Hepatocyte (in vitro differentiated cells): ENCODE measurements around the gene GRK4. TPM values are rescaled to one million over a fixed set of nuclear protein-coding genes. Genes with fewer than 3 reads are reported as not detected.

Source experiments
- DNase-seq: peaks from one replicate; pipeline ENCODE4 v3.0.0-alpha.2; 2016; ENCODE audit warnings: low spot score
- H2AFZ ChIP-seq: fragments of 200-600 bp; sonication (generic); 2 replicates; pipeline ENCODE4 v1.6.0; 2016; ENCODE audit warnings: antibody characterized with exemption, mild to moderate bottlenecking
- H3K27ac ChIP-seq: fragments of 200-600 bp; sonication (generic); 2 replicates; pipeline ENCODE4 v1.5.1; 2016; ENCODE audit warnings: mild to moderate bottlenecking
- H3K27me3 ChIP-seq: fragments of 200-600 bp; sonication (generic); 2 replicates; pipeline ENCODE4 v1.6.1; 2016
- H3K36me3 ChIP-seq: fragments of 200-600 bp; sonication (generic); replicated peaks from 2 replicates; pipeline ENCODE4 v1.5.1; 2016; ENCODE audit warnings: low read depth; ENCODE audit not compliant: insufficient read depth
- H3K4me1 ChIP-seq: fragments of 200-600 bp; sonication (generic); 2 replicates; pipeline ENCODE4 v1.5.1; 2016; ENCODE audit warnings: mild to moderate bottlenecking, moderate library complexity; ENCODE audit not compliant: insufficient read depth
- H3K4me2 ChIP-seq: fragments of 200-600 bp; sonication (generic); 2 replicates; pipeline ENCODE4 v1.6.0; 2016
- H3K4me3 ChIP-seq: fragments of 200-600 bp; sonication (generic); 2 replicates; pipeline ENCODE4 v1.5.1; 2016; ENCODE audit warnings: mild to moderate bottlenecking
- H3K79me2 ChIP-seq: fragments of 200-600 bp; sonication (generic); 2 replicates; pipeline ENCODE4 v1.6.0; 2017; ENCODE audit warnings: mild to moderate bottlenecking
- H3K9me2 ChIP-seq: fragments of 200-600 bp; sonication (generic); replicated peaks from 2 replicates; pipeline ENCODE4 v1.6.0; 2017; ENCODE audit warnings: mild to moderate bottlenecking; ENCODE audit not compliant: insufficient read depth
- H3K9me3 ChIP-seq: fragments of 200-600 bp; sonication (generic); 2 replicates; pipeline ENCODE4 v1.5.1; 2016; ENCODE audit warnings: low read depth, mild to moderate bottlenecking
- H4K20me1 ChIP-seq: fragments of 200-600 bp; sonication (generic); 2 replicates; pipeline ENCODE4 v1.6.0; 2016; ENCODE audit warnings: mild to moderate bottlenecking; ENCODE audit not compliant: insufficient read depth, poor library complexity, severe bottlenecking
- CTCF ChIP-seq: fragments of 200-600 bp; sonication (generic); IDR thresholded peaks from 2 replicates; pipeline ENCODE4 v1.5.1; 2016; ENCODE audit warnings: antibody characterized with exemption, mild to moderate bottlenecking; ENCODE audit not compliant: poor library complexity
- EZH2 ChIP-seq: fragments of 200-600 bp; sonication (generic); IDR thresholded peaks from 2 replicates; pipeline ENCODE4 v1.6.1; 2016; ENCODE audit warnings: antibody characterized with exemption, mild to moderate bottlenecking, borderline replicate concordance
- EZH2phosphoT487 ChIP-seq: fragments of 200-600 bp; sonication (generic); IDR thresholded peaks from one replicate; pipeline ENCODE4 v1.6.1; 2018; ENCODE audit warnings: antibody characterized with exemption, mild to moderate bottlenecking, low read depth, moderate library complexity; ENCODE audit not compliant: unreplicated experiment, severe bottlenecking
- WGBS: methylation state at CpG from one replicate; pipeline ENCODE4 v1.1.6; 2016; ENCODE audit warnings: low lambda C conversion rate; ENCODE audit errors: missing lambda C conversion rate; 5-methylcytosine and 5-hydroxymethylcytosine counted together
- polyA plus RNA-seq: library from polyadenylated mRNA; unstranded; fragments of >200 nt; fragmentation: Nextera tagmentation; extraction: Ambion mirVana; gene quantifications from 2 replicates; pipeline ENCODE4 v1.2.1, GENCODE V29; 2016
- total RNA-seq: library from RNA; depleted of rRNA; stranded (reverse); fragments of >200 nt; gene quantifications from 2 replicates; pipeline ENCODE4 v1.2.3, GENCODE V29; 2014

Gene GRK4
- total and polyA plus RNA-seq, 2 experiments from 2014 or later = 4.9 to 6.1 TPM

GRCh38 chr4:3037957-3038461 is 74.6 kb downstream of the GRK4 start:
- Histone ChIP-seq H3K4me3 (no peak overlapping the region), H3K27me3 (no peaks in the 10 kb centered on the region), H3K27ac (no peak overlapping the region), H3K9me3 (no peaks in the 10 kb centered on the region), H3K4me1 (no peaks in the 10 kb centered on the region), H3K36me3 (no peaks in the 10 kb centered on the region), H4K20me1 (no peaks in the 10 kb centered on the region), H3K79me2 (no peaks in the 10 kb centered on the region), H3K9me2 (no peaks in the 10 kb centered on the region), H2AFZ (no peak overlapping the region), H3K4me2 (no peak overlapping the region)
- WGBS = 85% methylated on average over 6 of the region's 6 CpGs
- DNase-seq = no peak
- TF ChIP-seq CTCF (no peak), EZH2 (no peak), EZH2phosphoT487 (no peak)

GRCh38 chr4:3039706-3040366 is 76.5 kb downstream of the GRK4 start:
- H3K4me3 ChIP-seq = no peak overlapping the region
- TF ChIP-seq EZH2phosphoT487 (no peak), EZH2 (no peak), CTCF (no peak)
- H3K79me2 ChIP-seq = no peaks in the 10 kb centered on the region
- H3K4me2 ChIP-seq = no peak overlapping the region
- WGBS = 85% methylated on average over 8 of the region's 8 CpGs
- no peak for DNase-seq
- H3K36me3 ChIP-seq = no peaks in the 10 kb centered on the region
- H3K9me2 ChIP-seq = no peaks in the 10 kb centered on the region
- H2AFZ ChIP-seq = no peak overlapping the region
- H3K9me3 ChIP-seq = no peaks in the 10 kb centered on the region
- no peaks in the 10 kb centered on the region for H3K27me3 ChIP-seq
- no peaks in the 10 kb centered on the region for H4K20me1 ChIP-seq
- H3K4me1 ChIP-seq = no peaks in the 10 kb centered on the region
- no peak overlapping the region for H3K27ac ChIP-seq

GRCh38 chr4:3040452-3041191 is 77.3 kb downstream of the GRK4 start:
- Histone ChIP-seq H3K27ac (no peak overlapping the region), H3K9me2 (no peaks in the 10 kb centered on the region), H2AFZ (no peak overlapping the region), H3K36me3 (no peaks in the 10 kb centered on the region), H3K9me3 (no peaks in the 10 kb centered on the region), H3K79me2 (no peaks in the 10 kb centered on the region), H4K20me1 (no peaks in the 10 kb centered on the region), H3K4me2 (no peak overlapping the region), H3K27me3 (no peaks in the 10 kb centered on the region), H3K4me3 (no peak overlapping the region), H3K4me1 (no peaks in the 10 kb centered on the region)
- DNase-seq = no peak
- 95% methylated on average over 28 of the region's 28 CpGs for WGBS
- TF ChIP-seq EZH2 (no peak), CTCF (no peak), EZH2phosphoT487 (no peak)
